Breast epithelium (tissue), 4 donors: Measurements from ENCODE around the gene FBXO31. TPM values are rescaled to one million over a fixed set of nuclear protein-coding genes. Genes with fewer than 3 reads are reported as not detected.

Source experiments
- DNase-seq, 2 donors: peaks; one replicate each; pipeline ENCODE4 v3.0.0-alpha.2; 2019; ENCODE audit warnings: low spot score in 2 of 2
- H3K27ac ChIP-seq, 2 donors: fragments of 200-600 bp; sonication (generic) in 1 of 2; one replicate each; pipeline ENCODE4 v1.5.1; 2016 to 2019; ENCODE audit warnings: mild to moderate bottlenecking in 1 of 2
- H3K27me3 ChIP-seq, 2 donors: fragments of 200-600 bp; sonication (generic) in 1 of 2; one replicate each; pipeline versions ENCODE4 v1.5.1 to v1.6.0; 2017 to 2019; ENCODE audit warnings: control low read depth in 1 of 2, mild to moderate bottlenecking in 1 of 2
- H3K36me3 ChIP-seq: fragments of 200-600 bp; one replicate; pipeline ENCODE4 v1.5.1; 2019
- H3K4me1 ChIP-seq, 2 donors: fragments of 200-600 bp; sonication (generic); one replicate each; pipeline ENCODE4 v1.5.1; 2016 to 2019; ENCODE audit warnings: control low read depth in 1 of 2
- H3K4me3 ChIP-seq, 3 donors: fragments of 200-600 bp; sonication (generic); 1 replicate in 2 of 3; 2 replicates in 1 of 3; pipeline ENCODE4 v1.5.1; 2016 to 2019; ENCODE audit warnings: mild to moderate bottlenecking in 3 of 3, moderate library complexity in 2 of 3
- H3K9me3 ChIP-seq, 2 donors: fragments of 200-600 bp; sonication (generic) in 1 of 2; one replicate each; pipeline ENCODE4 v1.5.1; 2016 to 2019; ENCODE audit warnings: control low read depth in 1 of 2
- CTCF ChIP-seq, 3 donors: fragments of 450-650 bp; IDR thresholded peaks; one replicate each; pipeline ENCODE4 v1.5.1; 2016 to 2017; ENCODE audit warnings: antibody characterized with exemption in 3 of 3, mild to moderate bottlenecking in 3 of 3, moderate library complexity in 3 of 3
- POLR2A ChIP-seq: fragments of 450-650 bp; IDR thresholded peaks from one replicate; pipeline ENCODE4 v1.6.1; 2016; ENCODE audit warnings: antibody characterized with exemption, mild to moderate bottlenecking, moderate library complexity
- POLR2AphosphoS5 ChIP-seq, 3 donors: sonication (generic); formaldehyde crosslinking; IDR thresholded peaks; one replicate each; pipeline ENCODE4 v1.6.1; 2017; ENCODE audit warnings: antibody characterized with exemption in 3 of 3
- intact Hi-C: fragments of 100-400 bp; cut with DNase I; formaldehyde crosslinking; loops from one replicate; pipeline ENCODE4 v1.15.1; 2023; ENCODE audit warnings: low total_unique reads
- total RNA-seq, 3 donors: library from RNA; depleted of rRNA; stranded (reverse); fragments of >200 nt; gene quantifications; one replicate each; pipeline ENCODE4 v1.1.0, GENCODE V29; 2016

The FBXO31 gene
- total RNA-seq, 3 donors from 2014 or later: 43.0 to 74.7 (median 67.4) TPM

- intact Hi-C loops: no loop called here
- Histone ChIP-seq H3K4me1 (no peaks in the 10 kb centered on the region), H3K9me3 (no peaks in the 10 kb centered on the region), H3K36me3 (no peaks in the 10 kb centered on the region), H3K27me3 (no peaks in the 10 kb centered on the region), H3K27ac (no peak overlapping the region), H3K4me3 (peak overlapping the region in 1 of 3 donors; percentile 22)
- DNase-seq: no peak
- no peak for TF ChIP-seq POLR2A
- no peak for TF ChIP-seq POLR2AphosphoS5 (IDR thresholded peaks at IDR 0.05)
- TF ChIP-seq CTCF (IDR thresholded peaks at IDR 0.05): no peak
Measured at GRCh38 chr16:87305505-87306391, 77.8 kb downstream of the FBXO31 start.

- Histone ChIP-seq H3K9me3 (no peaks in the 10 kb centered on the region), H3K27ac (no peak overlapping the region), H3K4me1 (no peaks in the 10 kb centered on the region), H3K36me3 (no peaks in the 10 kb centered on the region), H3K4me3 (no peak overlapping the region), H3K27me3 (no peaks in the 10 kb centered on the region)
- no peak for TF ChIP-seq POLR2AphosphoS5 (IDR thresholded peaks at IDR 0.05)
- no peak for TF ChIP-seq POLR2A
- TF ChIP-seq CTCF (IDR thresholded peaks at IDR 0.05): no peak
- intact Hi-C loops: no loop called here
- DNase-seq: no peak
Measured at GRCh38 chr16:87304951-87305350, 78.6 kb downstream of the FBXO31 start.

DNA sequence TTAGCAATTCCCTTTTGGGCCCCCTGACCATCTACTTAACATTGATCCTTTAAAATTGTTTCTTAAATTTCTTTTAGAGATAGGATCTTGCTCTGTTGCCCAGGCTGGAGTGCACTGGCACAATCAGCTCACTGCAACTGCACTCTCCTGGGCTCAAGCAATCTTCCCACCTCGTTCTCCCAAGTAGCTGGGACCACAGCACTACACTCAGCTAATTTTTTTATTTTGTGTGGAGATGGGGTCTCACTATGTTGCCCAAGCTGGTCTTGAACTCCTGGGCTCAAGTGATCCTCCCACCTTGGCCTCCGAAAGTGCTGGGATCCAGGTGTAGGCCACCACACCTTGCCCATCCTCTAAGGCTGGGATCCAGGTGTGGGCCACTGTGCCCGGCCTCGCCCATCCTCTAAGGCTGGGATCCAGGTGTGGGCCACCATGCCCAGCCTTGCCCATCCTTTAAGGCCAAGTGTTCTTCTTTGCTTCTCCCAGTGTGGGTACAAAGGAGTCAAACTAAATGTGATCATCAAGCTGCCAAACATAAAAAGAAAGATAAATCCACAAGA is 79.5 kb downstream of the FBXO31 start:
- H3K4me1 ChIP-seq: no peaks in the 10 kb centered on the region
- no peak for DNase-seq
- no peak overlapping the region for H3K27ac ChIP-seq
- H3K4me3 ChIP-seq: no peak overlapping the region
- intact Hi-C loops: no loop called here
- no peaks in the 10 kb centered on the region for H3K9me3 ChIP-seq
- H3K36me3 ChIP-seq: no peaks in the 10 kb centered on the region
- no peak for TF ChIP-seq POLR2A
- no peak for TF ChIP-seq CTCF (IDR thresholded peaks at IDR 0.05)
- no peak for TF ChIP-seq POLR2AphosphoS5 (IDR thresholded peaks at IDR 0.05)
- no peaks in the 10 kb centered on the region for H3K27me3 ChIP-seq

DNA sequence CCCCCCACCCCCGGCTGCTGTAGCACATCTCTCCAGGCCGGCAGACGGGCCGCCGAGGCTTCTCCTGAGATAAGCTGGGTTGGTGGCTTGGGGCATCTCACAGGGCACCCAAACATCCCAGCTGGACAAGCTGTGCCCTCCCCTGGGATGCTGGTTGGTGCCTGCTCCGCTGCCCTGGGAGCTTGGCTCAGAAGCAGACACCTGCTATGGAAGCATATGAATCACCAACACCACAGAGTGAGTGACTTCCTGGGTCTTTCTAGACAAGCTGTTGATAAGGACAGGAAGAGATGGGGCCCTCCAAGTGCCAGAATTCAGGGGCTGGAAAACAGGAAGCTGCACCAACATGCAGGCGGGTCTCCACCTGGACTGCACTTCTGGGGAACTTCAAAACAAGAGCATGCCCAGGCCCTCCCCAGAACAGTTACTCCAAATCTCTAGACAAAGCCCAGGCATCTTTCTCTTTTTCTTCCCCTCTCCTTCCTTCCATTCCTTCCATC is 80.1 kb downstream of the FBXO31 start:
- Histone ChIP-seq H3K9me3 (no peaks in the 10 kb centered on the region), H3K4me3 (no peak overlapping the region), H3K4me1 (no peaks in the 10 kb centered on the region), H3K27ac (no peak overlapping the region), H3K36me3 (no peaks in the 10 kb centered on the region), H3K27me3 (no peaks in the 10 kb centered on the region)
- DNase-seq: no peak
- TF ChIP-seq POLR2A (no peak), POLR2AphosphoS5 (IDR thresholded peaks at IDR 0.05) (no peak), CTCF (IDR thresholded peaks at IDR 0.05) (no peak)
- intact Hi-C loops: no loop called here

DNA sequence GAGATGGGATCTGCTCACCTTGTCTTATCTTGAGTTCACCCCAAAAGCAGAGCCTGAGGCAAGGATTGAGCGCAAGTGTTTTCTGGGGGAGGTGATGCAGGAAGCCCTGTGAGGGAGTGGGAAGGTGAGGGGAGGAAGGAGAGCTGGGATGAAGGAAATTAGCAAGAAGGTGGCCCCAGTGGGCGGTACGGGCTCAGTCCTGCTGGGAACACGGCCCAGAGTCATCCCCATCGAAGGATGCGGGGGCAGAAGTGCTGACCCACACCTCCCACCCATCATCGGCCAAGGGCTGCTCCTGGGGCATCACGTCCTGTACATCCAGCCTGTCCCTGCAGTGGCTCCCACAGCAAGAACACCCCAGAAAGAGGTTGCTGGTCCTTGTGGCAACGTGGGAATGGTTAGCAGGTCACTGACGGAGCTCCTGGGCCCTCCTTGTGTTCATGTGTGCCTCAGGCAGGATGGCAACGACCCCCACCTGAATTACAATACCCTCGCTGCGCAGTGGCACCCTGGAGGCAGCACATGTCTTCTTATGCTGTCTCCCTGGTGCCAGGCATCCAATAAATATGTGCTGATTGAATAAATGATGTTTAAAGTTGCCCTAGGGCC is 84.6 kb downstream of the FBXO31 start:
- DNase-seq: no peak
- Histone ChIP-seq H3K4me1 (no peaks in the 10 kb centered on the region), H3K4me3 (no peak overlapping the region), H3K27me3 (no peaks in the 10 kb centered on the region), H3K9me3 (no peaks in the 10 kb centered on the region), H3K36me3 (no peaks in the 10 kb centered on the region), H3K27ac (no peak overlapping the region)
- TF ChIP-seq POLR2AphosphoS5 (IDR thresholded peaks at IDR 0.05) (no peak), CTCF (IDR thresholded peaks at IDR 0.05) (no peak)
- intact Hi-C loops: no loop called here
